Measurements from ENCODE around the gene CCBE1. TPM values are rescaled to one million over a fixed set of nuclear protein-coding genes. Genes with fewer than 3 reads are reported as not detected.

The CCBE1 gene
- total RNA-seq, 1 experiment from 2014 or later = 1.3 TPM

GRCh38 chr18:59402432-59403090 lies 294.7 kb downstream of the CCBE1 start:
- Histone ChIP-seq H3K27me3 (ENCODE audit: control insufficient read depth, insufficient read depth, low read length) (no peaks in the 10 kb centered on the region; the same call in 1 of the 2 replicates), H3K36me3 (replicated peaks; ENCODE audit: control insufficient read depth, insufficient read depth, low read length) (no peaks in the 10 kb centered on the region), H3K4me3 (ENCODE audit: insufficient read depth, low read depth, low read length) (no peak overlapping the region)
- peak; percentile 89 for DNase-seq

- H3K36me3 ChIP-seq (replicated peaks; ENCODE audit: control insufficient read depth, insufficient read depth, low read length) = no peaks in the 10 kb centered on the region
- H3K4me3 ChIP-seq (ENCODE audit: insufficient read depth, low read depth, low read length) = no peak overlapping the region
- DNase-seq = no peak
Observed at GRCh38 chr18:59400407-59400806, 296.8 kb downstream of the CCBE1 start.

GRCh38 chr18:59395226-59396175 lies 301.7 kb downstream of the CCBE1 start:
- DNase-seq = peak; percentile 59
- Histone ChIP-seq H3K36me3 (replicated peaks; ENCODE audit: control insufficient read depth, insufficient read depth, low read length) (no peaks in the 10 kb centered on the region), H3K4me3 (ENCODE audit: insufficient read depth, low read depth, low read length) (no peak overlapping the region), H3K27me3 (ENCODE audit: control insufficient read depth, insufficient read depth, low read length) (peaks cover 18% of the 10 kb centered on the region; the same call in 1 of the 2 replicates)

More at GRCh38 chr18:59400407-59400806, 296.8 kb downstream of the CCBE1 start:
- H3K27me3 ChIP-seq (ENCODE audit: control insufficient read depth, insufficient read depth, low read length) = peaks cover 6% of the 10 kb centered on the region; the same call in 1 of the 2 replicates

GRCh38 chr18:59393381-59393780 lies 303.8 kb downstream of the CCBE1 start:
- H3K4me3 ChIP-seq (ENCODE audit: insufficient read depth, low read depth, low read length) = no peak overlapping the region
- no peak for DNase-seq
- no peaks in the 10 kb centered on the region for H3K36me3 ChIP-seq (replicated peaks; ENCODE audit: control insufficient read depth, insufficient read depth, low read length)
- peaks cover 32% of the 10 kb centered on the region; the same call in 1 of the 2 replicates for H3K27me3 ChIP-seq (ENCODE audit: control insufficient read depth, insufficient read depth, low read length)

- no peak for DNase-seq
- H3K36me3 ChIP-seq (replicated peaks; ENCODE audit: control insufficient read depth, insufficient read depth, low read length) = no peaks in the 10 kb centered on the region
- peaks cover 56% of the 10 kb centered on the region; the same call in 1 of the 2 replicates for H3K27me3 ChIP-seq (ENCODE audit: control insufficient read depth, insufficient read depth, low read length)
- H3K4me3 ChIP-seq (ENCODE audit: insufficient read depth, low read depth, low read length) = no peak overlapping the region
Observed at GRCh38 chr18:59388817-59389216, 308.4 kb downstream of the CCBE1 start.

- DNase-seq = no peak
- peaks cover 62% of the 10 kb centered on the region; the same call in 1 of the 2 replicates for H3K27me3 ChIP-seq (ENCODE audit: control insufficient read depth, insufficient read depth, low read length)
- H3K36me3 ChIP-seq (replicated peaks; ENCODE audit: control insufficient read depth, insufficient read depth, low read length) = no peaks in the 10 kb centered on the region
- H3K4me3 ChIP-seq (ENCODE audit: insufficient read depth, low read depth, low read length) = no peak overlapping the region
Observed at GRCh38 chr18:59387687-59388565, 309.3 kb downstream of the CCBE1 start.

GRCh38 chr18:59386909-59387686 lies 310.1 kb downstream of the CCBE1 start:
- no peak for DNase-seq
- Histone ChIP-seq H3K4me3 (ENCODE audit: insufficient read depth, low read depth, low read length) (no peak overlapping the region), H3K27me3 (ENCODE audit: control insufficient read depth, insufficient read depth, low read length) (peaks cover 57% of the 10 kb centered on the region; the same call in 1 of the 2 replicates), H3K36me3 (replicated peaks; ENCODE audit: control insufficient read depth, insufficient read depth, low read length) (no peaks in the 10 kb centered on the region)

- Histone ChIP-seq H3K27me3 (ENCODE audit: control insufficient read depth, insufficient read depth, low read length) (peaks cover 65% of the 10 kb centered on the region; the same call in 1 of the 2 replicates), H3K36me3 (replicated peaks; ENCODE audit: control insufficient read depth, insufficient read depth, low read length) (no peaks in the 10 kb centered on the region), H3K4me3 (ENCODE audit: insufficient read depth, low read depth, low read length) (no peak overlapping the region)
- no peak for DNase-seq
Observed at GRCh38 chr18:59385191-59385590, 312.0 kb downstream of the CCBE1 start.

- DNase-seq = no peak
- Histone ChIP-seq H3K4me3 (ENCODE audit: insufficient read depth, low read depth, low read length) (no peak overlapping the region), H3K27me3 (ENCODE audit: control insufficient read depth, insufficient read depth, low read length) (peaks cover 72% of the 10 kb centered on the region; the same call in 1 of the 2 replicates), H3K36me3 (replicated peaks; ENCODE audit: control insufficient read depth, insufficient read depth, low read length) (no peaks in the 10 kb centered on the region)
Observed at GRCh38 chr18:59383851-59384250, 313.4 kb downstream of the CCBE1 start.

DNA sequence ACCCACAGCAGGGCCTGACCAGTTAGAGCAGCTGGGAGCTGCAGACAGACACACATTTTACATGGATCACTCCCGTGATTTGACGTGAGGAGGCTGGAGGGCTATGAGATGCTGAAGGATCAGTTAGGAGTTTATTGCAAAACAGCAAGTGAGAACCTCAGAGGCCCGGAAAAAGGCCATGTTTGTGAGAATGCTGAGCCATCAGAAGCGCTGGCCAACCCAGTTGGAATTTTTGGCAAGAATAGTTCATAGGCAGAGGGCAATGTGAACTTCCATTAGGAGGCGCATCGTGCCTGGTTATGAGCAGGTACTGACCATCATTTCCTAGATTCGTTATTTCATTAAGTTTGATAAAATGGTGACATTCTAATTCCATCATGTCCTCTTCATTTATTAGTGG lies 314.8 kb downstream of the CCBE1 start:
- no peak for DNase-seq
- Histone ChIP-seq H3K4me3 (ENCODE audit: insufficient read depth, low read depth, low read length) (no peak overlapping the region), H3K36me3 (replicated peaks; ENCODE audit: control insufficient read depth, insufficient read depth, low read length) (no peaks in the 10 kb centered on the region), H3K27me3 (ENCODE audit: control insufficient read depth, insufficient read depth, low read length) (peaks cover 68% of the 10 kb centered on the region; the same call in 1 of the 2 replicates)

- no peak for DNase-seq
- Histone ChIP-seq H3K36me3 (replicated peaks; ENCODE audit: control insufficient read depth, insufficient read depth, low read length) (no peaks in the 10 kb centered on the region), H3K4me3 (ENCODE audit: insufficient read depth, low read depth, low read length) (no peak overlapping the region), H3K27me3 (ENCODE audit: control insufficient read depth, insufficient read depth, low read length) (peaks cover 70% of the 10 kb centered on the region; the same call in 1 of the 2 replicates)
Observed at GRCh38 chr18:59381949-59382348, 315.3 kb downstream of the CCBE1 start.
